GM23248 (cell line): Measurements from ENCODE around the gene EBLN1. TPM values are rescaled to one million over a fixed set of nuclear protein-coding genes. Genes with fewer than 3 reads are reported as not detected.
A peak's percentile ranks its signal among the peaks of the same experiment; 100 is the strongest.

ENCODE experiments used
- DNase-seq: peaks from one replicate; pipeline ENCODE4 v3.0.0-alpha.2; 2015
- H2AFZ ChIP-seq: fragments of 200-600 bp; sonication (generic); 2 replicates; pipeline ENCODE4 v1.6.1; 2016; ENCODE audit warnings: antibody characterized with exemption
- H3F3A ChIP-seq: fragments of 200-600 bp; sonication (generic); 2 replicates; pipeline ENCODE4 v1.6.1; 2016; ENCODE audit warnings: mild to moderate bottlenecking, antibody characterized with exemption, mixed run types; ENCODE audit not compliant: insufficient read depth
- H3K27ac ChIP-seq: fragments of 200-600 bp; sonication (generic); 2 replicates; pipeline ENCODE4 v1.5.1; 2016; ENCODE audit warnings: mild to moderate bottlenecking
- H3K27me3 ChIP-seq: fragments of 200-600 bp; sonication (generic); replicated peaks from 2 replicates; pipeline ENCODE4 v1.6.1; 2016; ENCODE audit warnings: mild to moderate bottlenecking; ENCODE audit not compliant: insufficient read depth
- H3K36me3 ChIP-seq: fragments of 200-600 bp; sonication (generic); 2 replicates; pipeline ENCODE4 v1.6.1; 2016; ENCODE audit warnings: low read depth, mild to moderate bottlenecking
- H3K4me1 ChIP-seq: fragments of 200-600 bp; sonication (generic); 2 replicates; pipeline ENCODE4 v1.6.1; 2016; ENCODE audit warnings: mild to moderate bottlenecking; ENCODE audit not compliant: insufficient read depth
- H3K4me2 ChIP-seq: fragments of 200-600 bp; sonication (generic); one replicate; pipeline ENCODE4 v1.6.1; 2016; ENCODE audit warnings: mild to moderate bottlenecking; ENCODE audit not compliant: unreplicated experiment
- H3K4me3 ChIP-seq: fragments of 200-600 bp; sonication (generic); 2 replicates; pipeline ENCODE4 v1.5.1; 2016; ENCODE audit warnings: mild to moderate bottlenecking
- H3K79me2 ChIP-seq: fragments of 200-600 bp; sonication (generic); 2 replicates; pipeline ENCODE4 v1.6.1; 2016; ENCODE audit warnings: mild to moderate bottlenecking; ENCODE audit not compliant: insufficient read depth
- H3K9ac ChIP-seq: fragments of 200-600 bp; sonication (generic); 2 replicates; pipeline ENCODE4 v1.6.1; 2016; ENCODE audit warnings: mild to moderate bottlenecking
- H3K9me2 ChIP-seq: fragments of 200-600 bp; sonication (generic); 2 replicates; pipeline ENCODE4 v1.6.1; 2016; ENCODE audit warnings: mixed run types, mild to moderate bottlenecking, moderate library complexity; ENCODE audit not compliant: insufficient read depth
- H3K9me3 ChIP-seq: fragments of 200-600 bp; sonication (generic); one replicate; pipeline ENCODE4 v1.6.1; 2017; ENCODE audit warnings: low read depth
- H4K20me1 ChIP-seq: fragments of 200-600 bp; sonication (generic); 2 replicates; pipeline ENCODE4 v1.6.0; 2016; ENCODE audit not compliant: insufficient read depth
- EZH2 ChIP-seq: fragments of 200-600 bp; sonication (generic); IDR thresholded peaks from 2 replicates; pipeline ENCODE4 v1.6.1; 2018; ENCODE audit warnings: antibody characterized with exemption, mild to moderate bottlenecking; ENCODE audit not compliant: insufficient read depth, poor library complexity, severe bottlenecking
- EZH2phosphoT487 ChIP-seq: fragments of 200-600 bp; sonication (generic); IDR thresholded peaks from 2 replicates; pipeline ENCODE4 v1.6.1; 2018; ENCODE audit warnings: antibody characterized with exemption, moderate library complexity, mild to moderate bottlenecking, low read depth; ENCODE audit not compliant: insufficient read depth
- WGBS, 2 experiments: methylation state at CpG; one replicate each; pipeline ENCODE4 v1.1.6; 2015 to 2017; ENCODE audit warnings: low lambda C conversion rate in 2 of 2, low coverage in 1 of 2; ENCODE audit errors: missing lambda C conversion rate in 2 of 2; 5-methylcytosine and 5-hydroxymethylcytosine counted together
- in situ Hi-C: fragments of 300-500 bp; cut with MboI; formaldehyde crosslinking; loops from 2 replicates; pipeline ENCODE4 v1.15.0; 2020
- polyA plus RNA-seq: library from polyadenylated mRNA; unstranded; fragments of >200 nt; fragmentation: Nextera tagmentation; extraction: Ambion mirVana; gene quantifications from 2 replicates; pipeline ENCODE4 v1.2.1, GENCODE V29; 2016
- total RNA-seq: library from RNA; depleted of rRNA; stranded (reverse); fragments of >200 nt; shearing (Covaris generic); gene quantifications from 2 replicates; pipeline ENCODE4 v1.2.3, GENCODE V29; 2014

EBLN1 gene
- total and polyA plus RNA-seq, 2 experiments from 2014 or later: not detected

DNA sequence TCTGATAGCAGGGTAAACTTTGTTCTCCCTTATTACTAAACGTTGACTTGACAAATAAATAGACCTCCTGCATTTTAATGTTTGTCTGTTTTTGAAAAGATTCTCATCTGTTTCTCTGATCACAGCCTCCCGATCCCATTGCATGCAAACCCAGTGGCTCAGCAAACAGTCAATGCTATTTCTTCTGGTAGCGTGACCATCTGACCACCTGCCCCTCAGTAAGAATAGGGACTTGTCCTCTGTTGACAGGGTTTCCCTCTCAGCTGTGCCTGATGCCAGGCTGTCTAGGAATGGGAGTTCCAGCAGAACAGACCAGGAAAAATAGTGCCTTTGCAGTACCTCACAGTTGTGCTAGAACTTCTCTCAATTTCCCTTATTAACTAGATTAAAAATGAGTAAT, 40.7 kb upstream of the EBLN1 start:
- no peaks in the 10 kb centered on the region; the same call in 1 of the 2 replicates for H3F3A ChIP-seq
- H3K4me2 ChIP-seq: no peak overlapping the region
- no peaks in the 10 kb centered on the region for H4K20me1 ChIP-seq
- DNase-seq: no peak
- H3K4me1 ChIP-seq: no peaks in the 10 kb centered on the region
- WGBS, 2 experiments: 72 to 82% methylated on average over 3 of the region's 3 CpGs
- no peak overlapping the region for H3K27ac ChIP-seq
- no peaks in the 10 kb centered on the region for H3K9me3 ChIP-seq
- TF ChIP-seq EZH2 (no peak), EZH2phosphoT487 (no peak)
- no peaks in the 10 kb centered on the region for H3K79me2 ChIP-seq
- H2AFZ ChIP-seq: no peak overlapping the region
- in situ Hi-C loops: no loop called here
- H3K36me3 ChIP-seq: no peaks in the 10 kb centered on the region
- H3K9ac ChIP-seq: no peak overlapping the region
- H3K9me2 ChIP-seq: no peaks in the 10 kb centered on the region
- H3K4me3 ChIP-seq: no peak overlapping the region
- no peaks in the 10 kb centered on the region for H3K27me3 ChIP-seq

DNA sequence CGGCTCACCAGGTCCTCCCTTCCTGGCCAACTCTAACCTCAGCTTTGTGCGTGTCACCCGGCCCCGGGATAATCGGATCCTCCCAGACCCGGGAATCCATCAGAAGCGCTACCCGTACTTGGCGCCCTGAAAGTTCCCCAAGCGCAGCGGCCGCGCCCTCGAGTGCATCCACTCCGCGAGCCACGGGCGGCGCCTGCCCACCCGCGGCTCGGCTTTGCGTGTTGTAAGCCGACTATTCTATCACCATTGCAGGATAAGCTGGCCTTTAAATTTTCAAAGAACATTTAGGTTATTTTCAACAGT, 35.7 kb upstream of the EBLN1 start:
- Histone ChIP-seq H2AFZ (peak overlapping the region; percentile 91), H3K9me2 (no peaks in the 10 kb centered on the region), H3K4me3 (peak overlapping the region; percentile 75), H3K27me3 (no peaks in the 10 kb centered on the region), H3K36me3 (no peaks in the 10 kb centered on the region), H4K20me1 (no peaks in the 10 kb centered on the region), H3K4me2 (no peak overlapping the region), H3F3A (peaks cover under 1% of the 10 kb centered on the region; the same call in 1 of the 2 replicates), H3K27ac (no peak overlapping the region), H3K4me1 (no peaks in the 10 kb centered on the region), H3K79me2 (no peaks in the 10 kb centered on the region), H3K9me3 (no peaks in the 10 kb centered on the region), H3K9ac (peak overlapping the region; percentile 89)
- 54 to 56% methylated on average over 24 of the region's 24 CpGs for WGBS, 2 experiments
- DNase-seq: peak; percentile 35
- in situ Hi-C loops: no loop called here
- no peak for TF ChIP-seq EZH2phosphoT487
- no peak for TF ChIP-seq EZH2

DNA sequence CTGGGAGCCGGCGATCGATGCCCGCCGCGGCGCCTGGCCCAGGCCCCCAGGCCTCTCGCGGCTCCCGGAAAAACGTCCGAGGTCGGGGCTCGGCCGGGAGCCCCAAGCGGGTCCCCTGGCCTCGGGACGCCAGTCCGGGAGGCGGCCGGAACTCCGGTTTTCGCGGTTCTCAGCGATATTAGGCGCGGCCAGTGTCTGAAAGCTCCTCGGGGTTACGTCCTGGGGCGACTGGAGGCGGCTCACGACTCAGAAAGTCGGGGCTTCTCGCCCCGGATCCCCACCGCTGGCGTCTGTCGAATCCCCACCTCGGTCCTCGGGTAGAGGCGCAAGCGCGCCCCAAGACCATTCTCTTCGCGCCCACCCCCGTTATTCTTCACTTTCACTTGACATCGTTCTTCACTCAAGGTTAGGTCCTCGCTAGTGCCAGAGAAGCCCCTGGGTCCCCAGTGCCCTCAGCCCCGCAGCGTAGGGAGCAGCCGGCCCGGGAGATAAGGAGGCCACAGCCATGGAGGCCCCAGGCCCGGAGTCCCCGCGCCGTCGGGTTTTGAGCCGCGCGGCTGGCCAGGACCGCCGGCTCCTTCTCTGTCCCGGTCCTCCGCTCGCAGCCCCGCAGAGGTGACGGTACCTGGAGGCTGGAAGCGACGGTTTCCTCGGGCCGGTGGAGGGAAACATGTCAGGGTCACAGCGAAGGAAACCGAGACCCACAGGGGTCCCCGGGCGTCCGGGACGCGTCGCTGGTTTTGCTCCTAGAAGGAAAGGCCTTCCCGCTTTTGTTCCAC, 35.2 kb upstream of the EBLN1 start:
- no peaks in the 10 kb centered on the region for H4K20me1 ChIP-seq
- H3K4me1 ChIP-seq: peaks cover 2% of the 10 kb centered on the region
- in situ Hi-C loops: no loop called here
- H3K9me2 ChIP-seq: no peaks in the 10 kb centered on the region
- H3K9me3 ChIP-seq: no peaks in the 10 kb centered on the region
- H2AFZ ChIP-seq: peak overlapping the region; percentile 91
- H3K9ac ChIP-seq: peak overlapping the region; percentile 89
- peak overlapping the region; percentile 90 for H3K4me2 ChIP-seq
- H3F3A ChIP-seq: peaks cover 6% of the 10 kb centered on the region
- DNase-seq: peak; percentile 60
- no peak for TF ChIP-seq EZH2
- no peak for TF ChIP-seq EZH2phosphoT487
- H3K27me3 ChIP-seq: no peaks in the 10 kb centered on the region
- WGBS, 2 experiments: 19 to 37% methylated on average over 56 to 69 of the region's 80 CpGs
- H3K4me3 ChIP-seq: peak overlapping the region; percentile 75
- peak overlapping the region; percentile 70 for H3K27ac ChIP-seq
- H3K79me2 ChIP-seq: no peaks in the 10 kb centered on the region
- H3K36me3 ChIP-seq: no peaks in the 10 kb centered on the region

DNA sequence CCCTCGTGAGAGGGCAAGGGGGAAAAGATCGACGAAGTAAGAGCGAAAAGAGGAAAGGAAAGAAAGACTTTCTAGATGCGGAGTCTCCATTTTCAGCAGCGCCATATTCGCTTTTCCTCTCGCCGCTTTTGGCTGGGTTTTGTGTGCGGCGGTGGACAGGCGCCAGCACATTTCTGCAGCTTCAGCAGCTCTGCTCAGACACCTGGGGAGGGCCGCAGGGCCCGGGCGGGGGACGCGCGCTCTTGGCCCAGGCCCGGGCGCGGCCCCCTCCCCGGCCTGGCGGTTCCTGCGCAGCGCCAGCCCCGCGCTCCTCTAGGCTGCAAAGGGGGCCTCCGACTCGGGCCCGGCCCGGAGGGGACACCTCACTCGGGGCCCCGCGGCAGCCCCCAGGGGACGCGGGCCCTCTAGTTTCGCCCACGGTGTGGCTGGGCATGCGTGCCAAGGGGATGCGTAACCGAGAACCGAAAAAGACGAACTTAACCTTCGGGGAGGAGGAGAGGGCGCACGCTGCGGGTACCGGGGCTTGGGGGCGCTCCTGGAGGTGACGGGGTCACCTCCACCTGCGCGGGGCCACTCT, 34.5 kb upstream of the EBLN1 start:
- Histone ChIP-seq H3K4me1 (peaks cover 8% of the 10 kb centered on the region), H3K27me3 (no peaks in the 10 kb centered on the region), H3K4me2 (peak overlapping the region; percentile 90), H3K79me2 (no peaks in the 10 kb centered on the region), H3K9ac (peak overlapping the region; percentile 89), H3K36me3 (no peaks in the 10 kb centered on the region), H3K9me3 (no peaks in the 10 kb centered on the region), H2AFZ (peak overlapping the region; percentile 91), H4K20me1 (no peaks in the 10 kb centered on the region), H3K27ac (peak overlapping the region; percentile 70), H3K9me2 (no peaks in the 10 kb centered on the region), H3K4me3 (peak overlapping the region; percentile 75), H3F3A (peaks cover 12% of the 10 kb centered on the region)
- in situ Hi-C loops: no loop called here
- 1% methylated on average over 38 to 51 of the region's 52 CpGs for WGBS, 2 experiments
- no peak for TF ChIP-seq EZH2
- DNase-seq: peak; percentile 70
